Right lobe of liver (tissue), 4 donors: ENCODE measurements around the gene PRKACG.

Experiments used
- CTCF ChIP-seq, 4 donors: fragments of 200-600 bp in 3 of 4; fragments of 450-650 bp in 1 of 4; IDR thresholded peaks; one replicate each; pipeline versions ENCODE4 v1.5.1 to v1.8.0; 2016 to 2022; ENCODE audit warnings: antibody characterized with exemption in 4 of 4, mild to moderate bottlenecking in 2 of 4
- POLR2A ChIP-seq: fragments of 450-650 bp; IDR thresholded peaks from one replicate; pipeline ENCODE4 v1.6.1; 2017; ENCODE audit warnings: antibody characterized with exemption, mild to moderate bottlenecking
- donor health status: DM: no; HTN: no; CAD: no.
- donor health status: DM: no; HTN: no; CAD: no.
- donor health status: DM: no; HTN: yes; CAD: no.

GRCh38 chr9:69029535-69029934 lies 15.6 kb upstream of the PRKACG start:
- TF ChIP-seq CTCF (IDR thresholded peaks at IDR 0.05), result no peak
- TF ChIP-seq POLR2A, result no peak
